ENCODE results near the gene KHNYN. TPM values are rescaled to one million over a fixed set of nuclear protein-coding genes. Genes with fewer than 3 reads are reported as not detected.
A peak's percentile ranks its signal among the peaks of the same experiment; 100 is the strongest.

Gene KHNYN
- total RNA-seq, 1 donor from 2014 or later, result 43.8 TPM

DNA sequence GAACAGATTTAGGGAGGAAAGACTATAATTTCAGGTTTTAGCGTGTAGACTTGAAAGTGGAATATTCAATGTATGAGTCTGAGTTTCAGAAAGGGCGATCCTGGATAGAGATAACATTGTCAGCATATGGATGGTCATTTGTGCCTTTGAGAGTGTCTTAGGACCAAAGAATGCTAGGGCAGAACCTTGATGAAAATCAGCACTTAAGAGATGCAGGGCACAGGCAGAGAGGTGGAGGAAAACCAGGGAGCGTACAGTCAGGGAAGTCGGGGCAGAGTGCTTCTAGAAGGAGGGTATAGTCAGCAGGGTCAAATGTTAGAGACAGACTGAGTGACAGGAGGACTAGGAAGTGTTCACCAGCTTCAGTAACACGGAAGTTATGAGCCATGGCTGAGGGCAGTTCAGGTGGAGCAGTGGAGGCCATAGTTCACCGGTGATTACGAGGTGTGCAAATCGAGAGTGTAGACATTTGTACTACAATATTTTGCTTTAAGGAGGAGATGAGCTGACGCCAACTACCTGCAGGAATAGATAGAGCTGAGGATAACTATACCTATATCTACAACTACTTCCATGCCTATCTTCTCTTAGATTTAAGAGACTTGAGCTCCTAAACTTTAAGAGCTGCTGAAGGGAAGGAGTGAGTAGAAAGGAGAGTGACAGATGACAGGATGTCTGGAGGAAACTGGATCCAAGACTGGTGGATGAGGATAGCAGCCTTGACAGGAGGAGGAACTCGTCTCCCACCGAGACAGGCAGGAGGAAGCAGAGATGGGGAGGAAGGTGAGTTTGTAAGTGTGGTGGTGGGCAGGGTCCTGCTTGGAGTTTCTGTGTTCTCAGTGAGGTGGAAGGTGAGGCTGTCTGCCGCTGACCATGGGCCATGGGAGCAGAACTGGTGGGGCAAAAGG, 6.8 kb upstream of the KHNYN start:
- no peak overlapping the region for H3K27ac Mint-ChIP-seq (ENCODE audit: unreplicated experiment)
- H3K27me3 Mint-ChIP-seq (ENCODE audit: unreplicated experiment), result peaks cover 6% of the 10 kb centered on the region
- H3K9me3 Mint-ChIP-seq (ENCODE audit: unreplicated experiment), result no peaks in the 10 kb centered on the region
- H3K36me3 Mint-ChIP-seq (ENCODE audit: low read depth, unreplicated experiment), result peaks cover 5% of the 10 kb centered on the region
- TF ChIP-seq, protein P1, sequence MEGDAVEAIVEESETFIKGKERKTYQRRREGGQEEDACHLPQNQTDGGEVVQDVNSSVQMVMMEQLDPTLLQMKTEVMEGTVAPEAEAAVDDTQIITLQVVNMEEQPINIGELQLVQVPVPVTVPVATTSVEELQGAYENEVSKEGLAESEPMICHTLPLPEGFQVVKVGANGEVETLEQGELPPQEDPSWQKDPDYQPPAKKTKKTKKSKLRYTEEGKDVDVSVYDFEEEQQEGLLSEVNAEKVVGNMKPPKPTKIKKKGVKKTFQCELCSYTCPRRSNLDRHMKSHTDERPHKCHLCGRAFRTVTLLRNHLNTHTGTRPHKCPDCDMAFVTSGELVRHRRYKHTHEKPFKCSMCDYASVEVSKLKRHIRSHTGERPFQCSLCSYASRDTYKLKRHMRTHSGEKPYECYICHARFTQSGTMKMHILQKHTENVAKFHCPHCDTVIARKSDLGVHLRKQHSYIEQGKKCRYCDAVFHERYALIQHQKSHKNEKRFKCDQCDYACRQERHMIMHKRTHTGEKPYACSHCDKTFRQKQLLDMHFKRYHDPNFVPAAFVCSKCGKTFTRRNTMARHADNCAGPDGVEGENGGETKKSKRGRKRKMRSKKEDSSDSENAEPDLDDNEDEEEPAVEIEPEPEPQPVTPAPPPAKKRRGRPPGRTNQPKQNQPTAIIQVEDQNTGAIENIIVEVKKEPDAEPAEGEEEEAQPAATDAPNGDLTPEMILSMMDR (IDR thresholded peaks at IDR 0.05; ENCODE audit: unreplicated experiment), result no peak
- H3K4me3 Mint-ChIP-seq (ENCODE audit: unreplicated experiment), result no peak overlapping the region
- no peak for DNase-seq (ENCODE audit: low spot score)
- H3K4me1 Mint-ChIP-seq (ENCODE audit: unreplicated experiment), result peaks cover 9% of the 10 kb centered on the region

DNA sequence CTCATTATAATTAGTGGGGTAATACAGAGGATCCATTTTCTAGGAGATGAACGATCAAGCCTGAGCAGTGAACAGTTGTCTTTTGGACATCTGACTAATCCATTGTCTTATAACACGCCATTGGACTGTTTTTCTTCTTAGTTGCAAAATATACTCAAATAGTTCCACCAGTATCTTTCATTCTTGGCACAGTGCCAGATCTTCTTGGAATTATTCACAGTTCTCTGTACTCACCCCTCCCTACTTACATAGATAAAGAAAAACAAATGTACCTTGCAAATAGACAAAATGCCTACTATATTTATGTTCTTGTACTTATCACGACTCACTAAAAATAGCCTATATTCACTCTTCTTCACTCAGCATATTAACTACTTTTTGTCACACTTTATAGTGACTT, 4.0 kb upstream of the KHNYN start:
- Mint-ChIP-seq H3K9me3 (ENCODE audit: unreplicated experiment) (no peaks in the 10 kb centered on the region), H3K4me1 (ENCODE audit: unreplicated experiment) (peaks cover 9% of the 10 kb centered on the region), H3K4me3 (ENCODE audit: unreplicated experiment) (no peak overlapping the region), H3K27ac (ENCODE audit: unreplicated experiment) (no peak overlapping the region), H3K27me3 (ENCODE audit: unreplicated experiment) (peaks cover 9% of the 10 kb centered on the region), H3K36me3 (ENCODE audit: low read depth, unreplicated experiment) (peaks cover 5% of the 10 kb centered on the region)
- DNase-seq (ENCODE audit: low spot score), result no peak
- TF ChIP-seq, protein P1 (IDR thresholded peaks at IDR 0.05; ENCODE audit: unreplicated experiment), result no peak

DNA sequence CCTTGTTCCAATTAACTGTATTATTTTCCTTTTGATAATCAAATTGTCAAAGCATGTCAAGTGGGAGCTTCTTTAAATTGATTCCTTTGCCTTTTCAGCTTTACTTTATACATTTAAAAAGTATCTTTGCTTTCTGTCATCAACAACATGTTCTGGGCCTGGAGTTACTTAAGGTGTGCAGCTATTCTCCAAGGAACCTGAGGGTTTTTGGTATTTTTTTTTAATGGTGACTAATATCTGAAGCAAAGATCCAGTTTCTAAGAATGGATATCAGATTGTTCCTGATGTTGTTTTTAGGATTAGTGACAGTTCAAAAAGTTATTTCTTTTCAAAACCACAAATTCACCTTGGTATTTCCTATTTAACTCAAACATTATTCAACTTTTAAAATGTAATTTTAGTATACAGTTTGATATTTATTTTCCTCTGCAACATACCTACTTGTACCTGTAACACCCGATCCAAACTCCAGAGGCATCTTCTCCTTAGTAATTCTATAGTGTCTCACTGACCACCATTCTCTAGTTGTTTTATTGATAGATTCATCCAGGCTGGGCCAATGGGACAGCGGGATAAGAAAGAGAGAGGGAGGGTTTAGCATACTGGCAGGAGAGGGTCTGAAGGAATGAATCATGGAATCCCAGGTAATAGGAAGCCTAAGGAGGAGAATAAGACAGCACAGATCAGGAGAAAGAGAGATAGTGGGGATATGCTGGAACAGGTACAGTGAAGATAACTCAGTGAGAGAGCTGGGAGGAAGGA, 3.4 kb upstream of the KHNYN start:
- no peak for DNase-seq (ENCODE audit: low spot score)
- H3K27me3 Mint-ChIP-seq (ENCODE audit: unreplicated experiment), result peaks cover 14% of the 10 kb centered on the region
- peak overlapping the region; percentile 49 for H3K27ac Mint-ChIP-seq (ENCODE audit: unreplicated experiment)
- H3K9me3 Mint-ChIP-seq (ENCODE audit: unreplicated experiment), result no peaks in the 10 kb centered on the region
- peak overlapping the region; percentile 54 for H3K4me3 Mint-ChIP-seq (ENCODE audit: unreplicated experiment)
- peaks cover 5% of the 10 kb centered on the region for H3K36me3 Mint-ChIP-seq (ENCODE audit: low read depth, unreplicated experiment)
- TF ChIP-seq, protein P1 (IDR thresholded peaks at IDR 0.05; ENCODE audit: unreplicated experiment), result no peak
- peaks cover 13% of the 10 kb centered on the region for H3K4me1 Mint-ChIP-seq (ENCODE audit: unreplicated experiment)

DNA sequence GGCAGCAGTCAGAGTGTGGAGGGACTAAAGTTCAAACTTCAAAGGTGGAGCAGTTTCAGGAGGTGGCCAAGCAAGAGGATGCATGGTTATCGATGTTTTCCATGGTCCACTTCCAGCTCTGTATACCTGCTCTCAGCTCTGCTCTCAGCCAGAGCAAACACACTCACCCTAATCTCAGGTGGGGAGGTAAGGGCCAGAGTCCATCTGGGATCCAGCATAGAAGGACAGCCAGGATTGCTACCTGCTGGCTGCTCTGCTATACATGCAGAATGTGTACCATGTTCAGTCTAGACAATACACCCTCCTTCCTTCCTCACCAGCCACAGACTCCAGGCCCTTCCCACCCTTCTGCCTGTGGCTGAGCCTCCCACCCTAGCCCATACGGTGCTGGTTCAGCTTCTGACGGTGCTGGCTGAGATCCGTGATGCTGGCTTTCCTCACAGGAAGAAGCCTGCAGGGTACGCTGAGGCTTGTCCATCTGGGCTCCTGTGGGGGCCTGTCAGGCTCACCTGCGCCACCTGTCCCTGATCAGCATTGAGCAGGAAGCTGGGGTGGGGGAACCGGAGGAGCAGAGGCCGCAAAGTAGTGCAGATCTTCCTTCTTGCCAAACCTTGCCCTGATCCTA, 2.7 kb upstream of the KHNYN start:
- Mint-ChIP-seq H3K36me3 (ENCODE audit: low read depth, unreplicated experiment) (peaks cover 9% of the 10 kb centered on the region), H3K4me1 (ENCODE audit: unreplicated experiment) (peaks cover 19% of the 10 kb centered on the region), H3K27me3 (ENCODE audit: unreplicated experiment) (peaks cover 14% of the 10 kb centered on the region), H3K27ac (ENCODE audit: unreplicated experiment) (peak overlapping the region; percentile 49), H3K4me3 (ENCODE audit: unreplicated experiment) (peak overlapping the region; percentile 54), H3K9me3 (ENCODE audit: unreplicated experiment) (no peaks in the 10 kb centered on the region)
- TF ChIP-seq, protein P1 (IDR thresholded peaks at IDR 0.05; ENCODE audit: unreplicated experiment), result no peak
- no peak for DNase-seq (ENCODE audit: low spot score)
